VCaP (cell line): Measurements from ENCODE around the gene MAN1C1.
"Not testable (repeated sequence)": the region's sequence is repeated elsewhere in the genome, so short reads cannot be mapped to it uniquely, and the experiment has no call there.

ENCODE experiments used
- H3K27ac ChIP-seq: fragments of 450-650 bp; 2 replicates; pipeline ENCODE4 v1.5.1; 2017
- CTCF ChIP-seq: fragments of 450-650 bp; conservative IDR thresholded peaks from 2 replicates; pipeline ENCODE4 v1.5.1; 2017; ENCODE audit warnings: mild to moderate bottlenecking, moderate library complexity

MAN1C1 gene

GRCh38 chr1:25587290-25587689, 29.3 kb upstream of the MAN1C1 start:
- H3K27ac ChIP-seq = peak overlapping the region; percentile 87; the same call in 1 of the 2 replicates
- TF ChIP-seq CTCF = no peak

GRCh38 chr1:25588224-25588623, 28.4 kb upstream of the MAN1C1 start:
- H3K27ac ChIP-seq = peak overlapping the region; percentile 87

- peak overlapping the region; percentile 87 for H3K27ac ChIP-seq
Measured at GRCh38 chr1:25588786-25589185, 27.8 kb upstream of the MAN1C1 start.

GRCh38 chr1:25590096-25590824, 26.3 kb upstream of the MAN1C1 start:
- peak overlapping the region; percentile 87 for H3K27ac ChIP-seq
- peak; percentile 69 for TF ChIP-seq CTCF

- no peak for TF ChIP-seq CTCF
- H3K27ac ChIP-seq = no peak overlapping the region
Measured at GRCh38 chr1:25593861-25594260, 22.7 kb upstream of the MAN1C1 start.

- H3K27ac ChIP-seq = no peak overlapping the region
- no peak for TF ChIP-seq CTCF
Measured at GRCh38 chr1:25594971-25595370, 21.6 kb upstream of the MAN1C1 start.

GRCh38 chr1:25596641-25597040, 19.9 kb upstream of the MAN1C1 start:
- H3K27ac ChIP-seq = not testable (repeated sequence)

- no peak overlapping the region for H3K27ac ChIP-seq
- TF ChIP-seq CTCF = no peak
Measured at GRCh38 chr1:25598879-25599278, 17.7 kb upstream of the MAN1C1 start.

GRCh38 chr1:25599969-25600610, 16.5 kb upstream of the MAN1C1 start:
- no peak for TF ChIP-seq CTCF
- H3K27ac ChIP-seq = no peak overlapping the region

GRCh38 chr1:25600971-25601699, 15.5 kb upstream of the MAN1C1 start:
- peak overlapping the region; percentile 21; the same call in 1 of the 2 replicates for H3K27ac ChIP-seq

- H3K27ac ChIP-seq = not testable (repeated sequence)
Measured at GRCh38 chr1:25603779-25604538, 12.6 kb upstream of the MAN1C1 start.
